Lower leg skin (tissue), 3 donors: ENCODE data around the gene SCG5.

Experiments
- POLR2A ChIP-seq, 2 donors: fragments of 450-650 bp; IDR thresholded peaks; one replicate each; pipeline ENCODE4 v1.6.1; 2016 to 2017; ENCODE audit warnings: antibody characterized with exemption in 2 of 2, mild to moderate bottlenecking in 1 of 2, moderate library complexity in 1 of 2
- TF ChIP-seq, protein P1 (sequence below), 3 donors: fragments of 450-650 bp; IDR thresholded peaks; one replicate each; pipeline ENCODE4 v1.5.1; 2016; ENCODE audit warnings: antibody characterized with exemption in 3 of 3, mild to moderate bottlenecking in 3 of 3, moderate library complexity in 2 of 3

DNA sequence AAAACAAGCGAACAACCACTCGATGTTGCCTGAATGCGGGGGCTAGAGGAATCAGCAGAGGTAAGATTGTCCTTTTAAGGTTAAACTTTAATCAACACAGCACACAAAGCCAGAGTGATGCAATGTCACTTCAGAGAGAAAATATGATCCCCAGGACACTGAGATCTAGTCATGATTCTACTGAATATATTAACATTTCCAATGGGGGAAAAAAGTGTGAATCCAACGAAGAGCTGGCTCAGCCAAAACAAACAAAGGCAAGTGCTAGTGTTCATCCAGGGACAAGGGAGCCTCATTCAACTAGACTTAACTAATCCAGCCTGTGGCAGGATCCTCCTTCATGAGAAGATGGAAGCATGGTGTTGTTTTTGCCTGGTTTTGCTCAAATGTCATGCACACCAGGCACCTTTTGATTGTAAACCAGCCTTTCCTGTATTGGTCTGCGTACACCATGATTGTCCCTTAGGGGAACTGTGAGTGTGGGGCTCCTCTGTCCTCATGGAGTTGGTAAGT is 35.8 kb downstream of the SCG5 start:
- TF ChIP-seq, protein P1, sequence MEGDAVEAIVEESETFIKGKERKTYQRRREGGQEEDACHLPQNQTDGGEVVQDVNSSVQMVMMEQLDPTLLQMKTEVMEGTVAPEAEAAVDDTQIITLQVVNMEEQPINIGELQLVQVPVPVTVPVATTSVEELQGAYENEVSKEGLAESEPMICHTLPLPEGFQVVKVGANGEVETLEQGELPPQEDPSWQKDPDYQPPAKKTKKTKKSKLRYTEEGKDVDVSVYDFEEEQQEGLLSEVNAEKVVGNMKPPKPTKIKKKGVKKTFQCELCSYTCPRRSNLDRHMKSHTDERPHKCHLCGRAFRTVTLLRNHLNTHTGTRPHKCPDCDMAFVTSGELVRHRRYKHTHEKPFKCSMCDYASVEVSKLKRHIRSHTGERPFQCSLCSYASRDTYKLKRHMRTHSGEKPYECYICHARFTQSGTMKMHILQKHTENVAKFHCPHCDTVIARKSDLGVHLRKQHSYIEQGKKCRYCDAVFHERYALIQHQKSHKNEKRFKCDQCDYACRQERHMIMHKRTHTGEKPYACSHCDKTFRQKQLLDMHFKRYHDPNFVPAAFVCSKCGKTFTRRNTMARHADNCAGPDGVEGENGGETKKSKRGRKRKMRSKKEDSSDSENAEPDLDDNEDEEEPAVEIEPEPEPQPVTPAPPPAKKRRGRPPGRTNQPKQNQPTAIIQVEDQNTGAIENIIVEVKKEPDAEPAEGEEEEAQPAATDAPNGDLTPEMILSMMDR (IDR thresholded peaks at IDR 0.05) = no peak
- TF ChIP-seq POLR2A (IDR thresholded peaks at IDR 0.05) = no peak
